ENCODE measurements around the gene RTKN2.

RTKN2 gene

DNA sequence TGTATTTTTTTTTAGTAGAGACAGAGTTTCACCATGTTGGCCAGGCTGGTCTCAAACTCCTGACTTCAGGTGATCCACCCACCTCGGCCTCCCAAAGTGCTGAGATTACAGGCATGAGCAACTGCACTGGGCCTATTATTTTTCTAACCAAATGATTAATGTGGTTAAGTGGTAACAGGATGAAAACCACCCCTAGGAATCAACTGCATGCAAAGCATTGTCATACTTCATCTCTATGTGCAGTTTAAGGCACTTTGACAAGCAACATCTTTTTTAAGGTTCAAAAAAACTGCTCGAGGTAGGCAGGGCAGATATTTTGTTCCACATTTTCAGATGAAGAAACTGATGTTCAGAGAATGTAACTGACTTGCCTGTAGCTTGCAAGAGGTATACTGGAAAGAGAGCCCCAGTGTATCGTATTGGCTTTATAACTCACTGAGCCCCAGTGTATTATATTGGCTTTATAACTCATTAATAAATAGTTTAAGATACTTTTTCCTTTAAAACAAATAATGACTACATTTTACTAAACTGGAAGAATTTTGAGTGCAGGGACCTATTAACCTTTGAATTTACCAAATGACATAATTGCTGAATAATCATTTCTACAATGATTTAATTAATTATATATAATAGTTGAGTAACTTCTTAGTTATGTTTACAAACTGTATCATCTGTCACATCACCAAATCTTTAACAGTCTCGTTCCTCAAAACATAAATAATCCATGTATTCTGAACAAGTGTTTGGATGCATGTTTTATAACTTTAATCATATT lies 38.1 kb downstream of the RTKN2 start:
- DNase-seq (ENCODE audit: low read depth, low spot score): no peak

DNA sequence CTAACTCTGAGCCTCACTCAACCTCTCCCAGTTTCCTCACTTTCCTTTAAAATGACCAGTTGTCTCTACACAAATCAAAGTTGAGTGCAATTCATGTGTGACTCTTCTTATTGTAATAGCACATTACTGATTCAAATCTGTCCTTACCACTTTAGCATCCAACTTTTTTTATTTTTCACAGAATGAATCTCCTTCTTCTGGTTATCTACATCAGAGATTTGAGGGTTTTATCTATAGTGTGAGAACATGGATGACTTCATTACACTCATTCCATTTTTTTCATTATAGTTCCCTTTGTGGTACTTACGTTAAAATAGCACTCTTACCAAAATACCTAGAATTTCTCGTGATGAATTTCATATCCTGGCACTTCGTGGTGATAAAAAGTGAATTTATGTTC lies 43.3 kb downstream of the RTKN2 start:
- DNase-seq (ENCODE audit: low read depth, low spot score): no peak

DNA sequence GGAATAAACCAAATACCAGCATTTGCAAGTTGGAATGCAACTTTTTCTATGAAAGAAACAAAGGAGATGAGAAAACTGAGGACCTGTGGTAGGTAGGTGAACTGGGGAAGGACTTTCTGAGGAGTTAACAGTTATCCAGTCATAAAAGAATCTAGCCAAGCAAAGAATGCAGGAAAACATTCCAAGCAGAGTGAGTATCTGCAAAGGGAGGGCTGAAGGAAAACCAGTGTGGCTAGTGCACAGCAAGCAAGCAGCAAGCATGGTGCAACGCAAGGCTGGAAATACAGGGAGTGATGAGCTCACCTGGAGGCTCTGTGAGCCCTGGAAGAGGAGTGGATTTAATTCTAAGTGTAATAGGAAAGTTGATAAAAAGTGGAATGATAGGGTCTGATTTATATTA lies 44.0 kb downstream of the RTKN2 start:
- no peak for DNase-seq (ENCODE audit: low read depth, low spot score)

DNA sequence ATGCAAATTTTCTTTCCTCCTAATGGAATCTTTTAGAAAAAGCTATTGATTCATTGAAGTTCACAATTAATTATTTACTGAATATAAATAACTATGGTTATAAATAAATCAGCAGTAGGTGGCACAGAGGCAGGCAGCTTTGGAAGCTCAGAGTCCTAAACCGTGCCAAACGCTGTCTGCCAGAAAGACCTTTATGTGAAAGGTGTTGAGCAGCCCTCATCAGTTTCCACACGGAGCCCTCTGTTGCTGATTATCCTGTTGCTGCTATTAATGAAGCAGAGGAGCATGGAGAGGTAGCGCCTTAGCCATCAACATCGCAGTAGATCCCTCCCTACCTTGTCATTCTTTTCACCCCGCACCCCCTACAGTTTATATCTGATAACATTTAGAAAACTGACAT lies 51.0 kb downstream of the RTKN2 start:
- no peak for DNase-seq (ENCODE audit: low read depth, low spot score)

DNA sequence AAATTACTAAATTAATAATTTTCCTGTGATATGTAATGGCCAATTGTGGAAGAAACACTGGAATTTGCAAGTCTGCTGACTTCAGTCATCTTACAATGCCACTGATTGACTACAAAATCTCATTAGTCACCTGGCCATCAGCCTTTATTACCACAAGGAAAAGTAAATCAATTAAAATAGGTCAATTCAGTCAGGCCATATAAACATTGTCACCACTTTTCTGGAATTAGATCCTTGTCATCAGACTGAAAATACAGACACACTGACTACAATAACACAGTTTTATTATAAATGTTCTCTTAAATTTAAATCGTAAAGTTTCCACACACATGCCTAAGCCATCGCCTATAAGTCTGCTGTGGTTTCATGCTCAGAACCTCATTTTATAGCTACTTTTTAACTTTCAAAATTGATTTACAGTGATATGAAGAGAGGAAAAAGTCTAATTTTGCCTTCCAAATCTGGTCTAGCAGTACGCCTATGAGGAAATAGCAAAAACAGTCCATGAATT lies 54.2 kb downstream of the RTKN2 start:
- no peak for DNase-seq (ENCODE audit: low read depth, low spot score)

DNA sequence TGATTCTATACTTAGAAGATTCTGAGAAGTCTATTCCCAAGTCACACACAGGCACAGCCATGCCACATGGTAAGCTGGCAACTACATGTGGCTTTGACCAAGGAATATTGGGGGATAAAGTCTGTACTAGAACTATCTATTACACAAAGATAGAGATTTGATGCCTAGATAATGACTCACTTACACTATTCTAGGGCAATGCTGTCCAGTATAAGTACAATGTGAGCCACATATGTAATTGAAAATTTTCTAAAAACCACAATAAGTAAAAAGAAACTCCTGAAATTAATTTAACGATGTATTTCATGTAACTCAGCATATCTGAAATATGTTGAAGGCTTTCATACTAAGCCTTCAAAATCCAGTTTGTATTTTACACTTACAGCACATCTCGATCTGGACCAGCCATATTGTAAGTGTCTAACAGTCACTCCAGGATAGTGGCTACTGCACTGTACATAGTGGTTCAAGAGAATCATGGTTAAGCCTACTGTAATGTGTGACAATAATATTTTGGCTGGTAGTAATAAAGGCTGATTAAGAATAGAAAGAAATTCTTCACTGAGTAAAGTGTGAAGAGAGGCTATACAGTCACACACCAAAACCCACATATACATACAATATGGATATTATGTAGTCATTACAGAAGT lies 62.8 kb downstream of the RTKN2 start:
- no peak for DNase-seq (ENCODE audit: low read depth, low spot score)

DNA sequence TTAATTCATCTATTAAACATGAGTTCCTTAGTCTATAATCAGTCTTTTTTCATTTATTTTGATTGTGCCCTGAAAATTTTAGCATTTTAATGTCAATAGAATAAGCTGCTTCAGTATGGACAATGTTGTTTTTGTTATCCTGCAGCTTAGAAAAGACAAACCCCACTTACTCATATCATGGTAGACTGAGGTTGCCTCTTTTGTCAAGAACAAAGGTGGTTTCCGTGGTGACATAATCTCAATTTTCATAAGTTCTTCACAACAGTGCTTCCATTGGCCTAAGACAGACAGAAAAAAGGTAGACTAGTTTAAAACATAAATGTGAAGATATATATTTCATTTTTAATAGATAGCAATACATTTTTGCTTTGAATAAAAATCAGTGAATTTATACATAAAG lies 69.1 kb downstream of the RTKN2 start:
- no peak for DNase-seq (ENCODE audit: low read depth, low spot score)

DNA sequence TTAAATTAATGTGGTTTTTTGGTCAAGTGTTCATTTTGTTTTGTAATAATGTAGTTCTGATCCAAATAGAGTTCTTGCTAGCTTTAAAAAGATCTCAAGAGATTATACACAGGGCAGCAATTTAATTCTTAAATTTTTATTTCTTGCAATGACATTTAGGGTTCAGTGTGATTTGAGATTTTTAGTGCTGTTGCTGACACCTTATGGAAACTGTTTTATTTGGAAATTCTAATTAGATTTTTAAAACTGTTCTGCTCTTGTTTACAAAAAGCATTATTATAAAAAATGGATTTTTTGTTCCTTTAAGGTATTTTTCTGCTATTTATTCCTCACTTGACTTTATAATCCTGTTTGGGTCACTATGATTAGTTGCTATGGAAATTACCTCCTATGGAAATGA lies 72.1 kb downstream of the RTKN2 start:
- DNase-seq (ENCODE audit: low read depth, low spot score): no peak

DNA sequence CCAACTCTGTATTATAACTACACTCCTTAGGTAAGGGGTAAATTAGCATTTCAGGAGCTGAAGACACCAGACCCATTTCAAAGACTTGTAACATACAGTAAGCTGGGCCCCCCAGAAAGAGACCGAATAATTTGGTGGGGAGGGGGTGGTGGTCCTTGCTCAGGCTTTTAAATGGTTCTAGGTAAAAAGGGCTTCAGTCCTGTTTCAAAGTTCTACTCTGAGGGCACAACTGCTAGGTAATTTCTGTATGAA lies 73.0 kb downstream of the RTKN2 start:
- no peak for DNase-seq (ENCODE audit: low read depth, low spot score)

DNA sequence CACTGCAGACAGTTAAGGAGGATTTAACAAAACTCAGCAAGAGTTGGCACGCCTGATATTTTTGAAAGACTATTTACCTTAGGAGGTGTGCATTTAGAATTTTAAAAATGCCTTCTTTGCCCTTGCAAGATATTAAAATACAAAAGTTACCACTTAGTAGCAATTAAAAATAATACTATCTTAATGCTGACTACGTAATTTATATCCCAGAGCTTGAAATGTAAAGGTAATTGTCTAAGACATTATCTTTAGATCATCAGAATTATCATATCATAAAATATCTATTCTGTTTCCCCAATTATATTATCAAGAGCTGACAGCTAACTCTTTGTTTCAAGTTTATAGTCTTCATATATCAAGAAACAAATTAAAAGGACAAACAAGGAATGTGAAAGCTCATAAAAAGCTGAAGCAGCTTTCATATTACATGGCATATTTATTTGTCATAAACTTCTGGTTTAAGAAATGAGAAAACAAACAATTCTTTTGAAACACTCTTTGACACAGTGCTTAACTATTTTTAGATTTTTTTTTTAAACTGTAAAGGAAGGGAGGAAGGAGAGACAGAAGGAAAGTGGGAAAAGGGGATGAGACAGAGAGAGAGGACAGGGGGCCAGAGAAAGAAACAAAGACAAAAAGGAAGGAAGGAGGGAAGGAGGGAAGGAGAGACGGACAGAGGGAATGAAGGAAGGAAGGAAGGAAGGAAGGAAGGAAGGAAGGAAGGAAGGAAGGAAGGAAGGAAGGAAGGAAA lies 73.5 kb downstream of the RTKN2 start:
- no peak for DNase-seq (ENCODE audit: low read depth, low spot score)

DNA sequence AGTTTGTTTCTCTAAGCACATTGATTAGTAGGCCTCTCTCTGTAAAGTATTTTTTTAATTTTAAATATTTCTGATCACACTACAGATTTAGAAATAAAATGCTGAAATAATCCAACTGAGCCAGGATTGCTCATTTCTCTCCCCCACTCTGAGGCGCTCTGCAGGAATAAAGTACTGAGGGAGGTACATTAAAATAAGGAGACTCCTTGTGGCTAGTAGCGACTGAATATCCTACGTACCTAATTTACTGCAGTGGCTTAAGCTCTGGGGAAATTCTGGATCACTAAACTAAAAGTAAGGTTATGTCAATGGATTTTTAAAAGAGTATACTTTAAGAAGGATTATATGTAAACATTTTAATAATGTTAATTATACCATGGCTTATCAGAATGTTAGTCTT lies 75.2 kb downstream of the RTKN2 start:
- no peak for DNase-seq (ENCODE audit: low read depth, low spot score)

DNA sequence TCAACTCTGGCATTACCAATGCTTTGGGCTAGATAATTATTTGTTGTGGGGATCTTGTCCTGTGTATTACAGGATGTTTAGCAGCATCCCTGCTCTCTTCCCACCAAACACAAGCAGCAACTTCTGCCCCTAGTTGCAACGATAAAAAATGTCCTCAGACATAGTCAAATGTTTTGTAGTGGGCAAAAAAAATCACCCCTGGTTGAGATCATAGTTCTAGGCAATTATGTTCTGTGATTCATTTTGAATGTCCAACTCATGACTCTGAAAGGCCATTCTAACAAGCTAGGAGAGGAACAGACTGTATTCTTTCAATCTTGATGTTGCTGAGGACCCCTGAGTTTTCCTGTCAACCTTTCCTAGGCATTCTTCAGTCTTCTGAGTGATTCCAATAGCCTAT lies 79.5 kb downstream of the RTKN2 start:
- no peak for DNase-seq (ENCODE audit: low read depth, low spot score)

DNA sequence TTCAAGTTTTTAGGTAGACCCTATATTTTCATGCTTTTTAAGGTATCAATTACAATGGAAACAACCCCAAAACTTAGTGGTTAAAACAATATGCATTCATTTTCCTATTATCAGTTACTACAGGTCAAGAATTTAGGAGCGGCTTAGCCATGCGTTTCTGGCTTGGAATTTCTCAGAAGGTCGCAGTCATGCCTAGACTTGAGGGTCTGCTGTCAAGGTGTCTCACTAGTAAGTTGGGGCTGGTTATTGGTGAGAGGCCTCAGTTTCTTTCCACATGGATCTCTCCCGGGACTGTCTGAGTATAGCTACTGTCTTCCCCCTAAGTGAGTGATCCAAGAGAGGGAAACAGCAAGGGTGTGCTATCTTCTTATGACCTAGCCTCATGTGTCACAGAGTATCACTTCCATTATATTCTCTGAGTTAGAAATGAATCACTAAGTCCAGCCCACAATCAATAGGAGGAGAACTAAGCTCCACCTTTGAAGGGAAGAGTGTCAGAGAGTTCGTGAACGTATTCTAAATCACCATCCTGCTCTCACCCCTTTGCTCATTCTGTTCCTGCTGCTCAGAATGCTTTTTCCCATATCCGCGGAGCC lies 80.5 kb downstream of the RTKN2 start:
- DNase-seq (ENCODE audit: low read depth, low spot score): no peak

DNA sequence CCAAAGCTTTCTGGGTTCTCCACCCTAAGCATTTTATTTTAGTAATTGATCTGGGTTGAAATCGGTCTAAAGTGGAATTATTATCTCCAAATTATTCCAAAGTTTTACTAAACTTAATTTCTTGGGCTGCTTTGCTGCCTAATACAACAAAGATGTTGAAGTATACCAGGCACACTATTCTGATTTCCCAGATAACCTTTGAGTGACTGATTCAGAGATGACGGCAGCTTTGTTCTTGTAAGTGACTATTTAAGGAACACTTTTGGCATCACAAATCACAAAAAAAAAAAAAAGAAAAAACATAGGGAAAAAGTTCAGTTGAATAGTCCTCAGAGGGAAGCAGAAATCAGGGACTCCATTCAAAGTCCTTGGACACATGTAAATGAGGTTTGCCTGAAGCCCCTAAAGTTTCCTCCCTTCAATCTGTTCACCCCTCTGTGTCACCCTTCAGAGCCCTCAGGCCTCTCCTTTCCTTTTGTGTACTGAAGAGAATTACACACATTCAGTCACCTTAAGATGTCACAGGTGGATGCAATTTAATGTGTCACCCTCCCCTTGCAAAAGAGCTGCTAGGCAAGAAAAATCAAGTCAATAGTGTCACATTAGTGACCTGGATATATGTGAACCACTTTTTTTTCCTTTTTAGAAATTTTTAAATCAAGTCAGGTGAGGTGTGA lies 81.5 kb downstream of the RTKN2 start:
- DNase-seq (ENCODE audit: low read depth, low spot score): no peak

DNA sequence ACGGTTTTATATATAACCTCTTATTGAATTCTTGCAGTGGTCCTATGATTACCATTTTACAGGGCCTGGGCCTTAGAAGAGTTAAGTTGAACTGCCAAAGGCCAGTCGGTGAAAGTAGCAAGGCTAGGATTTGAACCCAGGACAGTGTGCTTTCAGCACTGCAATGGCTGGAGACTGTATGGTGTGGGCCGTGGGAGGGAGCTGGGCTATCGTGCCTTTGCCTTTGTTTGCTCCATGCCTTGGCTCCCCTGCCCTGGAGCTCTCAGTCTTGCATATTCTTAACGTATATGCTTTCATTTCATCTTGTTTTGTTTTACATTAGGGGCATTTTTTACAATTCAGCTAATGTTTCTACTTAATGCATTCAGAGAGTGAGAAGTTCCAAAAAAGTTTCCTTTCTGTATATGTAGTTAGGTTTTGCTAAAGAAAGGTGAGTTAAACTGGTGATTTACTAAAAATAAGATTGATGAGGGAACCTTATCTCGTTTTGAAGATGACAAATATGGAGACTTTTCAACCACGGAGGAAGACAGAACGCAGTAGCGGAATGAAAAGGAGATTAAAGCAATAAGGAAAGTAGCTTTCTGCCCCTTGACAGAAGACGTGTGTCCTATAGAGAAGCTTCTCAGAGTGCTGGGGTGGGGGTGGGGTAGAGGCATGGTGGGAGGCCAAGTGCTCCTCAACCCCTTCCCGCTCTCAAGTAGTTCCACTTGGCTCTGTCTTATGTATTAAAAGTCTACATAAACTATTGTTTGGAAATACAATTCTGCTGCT lies 82.5 kb downstream of the RTKN2 start:
- DNase-seq (ENCODE audit: low read depth, low spot score): no peak

DNA sequence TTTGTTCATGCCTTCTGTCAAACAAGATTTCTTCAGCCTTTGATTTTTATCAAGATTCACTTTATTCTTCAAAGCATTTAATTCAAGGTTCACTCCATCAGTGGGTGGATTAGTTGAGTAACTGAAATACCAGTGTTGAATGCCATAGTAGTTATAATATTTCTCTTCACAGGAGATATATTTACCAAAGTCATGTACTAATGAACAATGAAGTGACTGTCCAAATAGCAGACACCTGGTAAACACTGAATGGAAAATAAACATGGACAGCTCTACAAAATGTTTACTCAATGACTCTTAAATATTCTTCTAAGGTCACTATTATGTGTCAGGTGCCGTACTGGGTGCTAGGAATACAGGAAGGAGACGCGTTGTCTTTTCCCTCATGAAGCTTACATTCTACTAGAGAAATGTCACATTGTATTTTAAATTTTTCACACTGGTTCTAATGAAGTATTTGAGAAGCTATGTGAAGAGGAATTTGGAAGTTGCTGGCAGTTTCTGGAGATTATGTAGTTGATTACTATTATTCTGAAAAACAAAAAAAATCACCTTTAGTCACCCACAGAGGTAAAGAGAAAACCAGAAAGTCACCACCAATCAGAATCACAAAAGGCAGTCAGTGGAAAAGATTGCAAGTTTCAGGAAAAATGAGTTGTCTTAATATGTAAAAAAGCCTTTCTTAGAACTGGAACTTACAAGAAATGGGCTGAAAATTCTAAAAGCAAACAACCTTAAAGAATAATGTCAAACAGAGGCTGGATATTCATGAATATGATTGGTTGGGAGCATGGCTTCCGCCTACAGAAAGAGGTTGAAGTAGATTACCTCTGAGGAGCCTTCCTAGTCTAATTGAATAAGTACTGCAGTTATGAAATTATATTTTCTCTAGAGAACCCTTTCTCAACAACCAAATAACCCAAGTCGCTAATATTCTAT lies 84.5 kb downstream of the RTKN2 start:
- no peak for DNase-seq (ENCODE audit: low read depth, low spot score)

DNA sequence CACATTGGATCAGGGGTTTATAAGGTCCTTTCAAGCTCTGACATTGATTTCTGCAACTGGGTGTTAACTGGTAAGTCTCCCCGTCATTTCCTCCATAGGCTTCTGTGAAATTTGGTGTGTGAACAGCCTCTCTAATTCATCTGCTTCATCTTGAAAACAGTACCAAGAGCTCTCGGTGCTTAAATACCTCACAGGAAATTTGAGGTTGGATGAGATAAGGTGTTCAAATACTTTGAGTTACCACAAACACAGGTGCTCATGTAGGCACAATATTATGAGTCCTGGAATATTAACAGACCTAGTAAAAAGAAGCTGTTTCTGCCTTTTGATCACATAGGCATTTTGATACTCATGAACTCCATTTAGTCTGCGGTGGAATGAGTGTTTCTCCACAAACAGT lies 85.2 kb downstream of the RTKN2 start:
- DNase-seq (ENCODE audit: low read depth, low spot score): no peak

DNA sequence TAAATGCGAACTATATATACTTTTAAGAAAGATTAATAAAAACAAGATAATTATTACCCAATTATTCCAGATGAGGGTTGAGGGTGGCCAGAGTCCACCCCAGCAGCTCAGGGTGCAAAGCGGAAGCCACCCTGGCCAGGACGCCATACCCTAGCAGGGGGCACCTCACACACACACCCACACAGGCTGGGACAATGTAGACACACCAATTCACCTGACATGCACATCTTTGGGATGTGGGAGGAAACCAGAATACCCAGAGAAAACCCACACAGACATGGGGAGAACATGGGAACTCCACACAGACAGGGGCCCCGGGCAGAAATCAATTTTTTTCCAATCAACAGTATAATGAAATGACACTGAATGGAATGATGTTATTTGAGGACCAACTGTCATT lies 86.0 kb downstream of the RTKN2 start:
- no peak for DNase-seq (ENCODE audit: low read depth, low spot score)

DNA sequence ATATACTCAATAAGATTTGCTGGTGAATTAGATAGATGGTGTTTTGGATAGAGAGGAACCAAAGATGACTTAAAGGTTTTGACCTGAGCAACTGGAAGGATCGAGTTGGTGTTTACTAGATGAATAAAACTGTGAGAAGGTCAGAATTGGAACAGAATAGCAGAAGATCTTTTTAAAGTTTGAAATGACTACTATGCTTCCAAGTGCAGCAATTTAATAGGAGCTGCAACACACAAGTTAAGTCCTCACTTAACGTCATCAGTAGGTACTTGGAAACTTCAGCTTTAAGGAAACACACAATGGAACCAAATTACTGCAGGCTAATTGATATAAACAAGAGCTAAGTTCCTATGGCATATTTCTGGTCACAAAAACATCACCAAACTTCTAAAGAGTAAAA lies 86.5 kb downstream of the RTKN2 start:
- DNase-seq (ENCODE audit: low read depth, low spot score): no peak

DNA sequence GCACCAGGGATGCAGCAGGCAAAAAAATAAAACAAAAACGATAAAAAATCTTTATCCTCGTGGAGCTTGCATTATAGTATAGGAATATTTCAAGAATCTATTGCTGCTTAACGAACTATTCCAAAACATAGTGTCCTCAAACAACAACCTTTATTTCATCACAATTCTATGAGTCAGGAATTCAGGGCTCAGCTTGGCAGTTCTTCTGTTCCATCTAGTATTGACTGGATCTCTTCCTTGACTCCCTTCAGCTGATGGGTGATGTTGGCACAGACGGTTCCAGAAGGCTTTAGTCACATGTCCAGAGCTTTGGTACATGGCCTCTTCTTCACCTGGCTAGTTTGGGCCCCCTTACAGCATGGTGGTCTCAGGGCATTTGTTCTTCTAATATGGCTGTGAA lies 88.0 kb downstream of the RTKN2 start:
- DNase-seq (ENCODE audit: low read depth, low spot score): no peak
